MM.1S (cell line): ENCODE results near the gene EIF6.
"Not testable (repeated sequence)": the region's sequence is repeated elsewhere in the genome, so short reads cannot be mapped to it uniquely, and the experiment has no call there.

Experiments used
- DNase-seq: peaks from one replicate; pipeline ENCODE4 v3.0.0-alpha.2; 2015
- H2AFZ ChIP-seq: fragments of 300-600 bp; sonication (generic); 2 replicates; pipeline ENCODE4 v1.6.0; 2016; ENCODE audit warnings: antibody characterized with exemption, low read length
- H3F3A ChIP-seq: fragments of 300-600 bp; sonication (generic); 2 replicates; pipeline ENCODE4 v1.6.1; 2016; ENCODE audit warnings: mild to moderate bottlenecking, antibody characterized with exemption, low read length, moderate library complexity, mixed read lengths; ENCODE audit not compliant: insufficient read depth
- H3K27ac ChIP-seq: fragments of 300-600 bp; sonication (generic); 2 replicates; pipeline ENCODE4 v1.5.1; 2016; ENCODE audit warnings: mild to moderate bottlenecking, low read length
- H3K27me3 ChIP-seq: fragments of 300-600 bp; sonication (generic); replicated peaks from 2 replicates; pipeline ENCODE4 v1.6.0; 2016; ENCODE audit warnings: low read length; ENCODE audit not compliant: insufficient read depth
- H3K36me3 ChIP-seq: fragments of 300-600 bp; sonication (generic); replicated peaks from 2 replicates; pipeline ENCODE4 v1.6.1; 2016; ENCODE audit warnings: mild to moderate bottlenecking, low read length, mixed read lengths; ENCODE audit not compliant: insufficient read depth
- H3K4me1 ChIP-seq: fragments of 300-600 bp; sonication (generic); 2 replicates; pipeline ENCODE4 v1.6.1; 2016; ENCODE audit warnings: low read length, mixed read lengths
- H3K4me2 ChIP-seq: fragments of 300-600 bp; sonication (generic); 2 replicates; pipeline ENCODE4 v1.6.0; 2016; ENCODE audit warnings: low read depth, low read length
- H3K4me3 ChIP-seq: fragments of 300-600 bp; sonication (generic); 2 replicates; pipeline ENCODE4 v1.5.1; 2016; ENCODE audit warnings: low read length, mixed read lengths
- H3K79me2 ChIP-seq: fragments of 300-600 bp; sonication (generic); 2 replicates; pipeline ENCODE4 v1.6.1; 2016; ENCODE audit warnings: mixed run types, low read length, mixed read lengths
- H3K9ac ChIP-seq: fragments of 300-600 bp; sonication (generic); 2 replicates; pipeline ENCODE4 v1.6.1; 2016; ENCODE audit warnings: low read length, mixed read lengths
- H3K9me2 ChIP-seq: fragments of 300-600 bp; sonication (generic); replicated peaks from 2 replicates; pipeline ENCODE4 v1.6.1; 2016; ENCODE audit warnings: mild to moderate bottlenecking, low read length, mixed read lengths; ENCODE audit not compliant: insufficient read depth
- H3K9me3 ChIP-seq: fragments of 300-600 bp; sonication (generic); replicated peaks from 2 replicates; pipeline ENCODE4 v1.6.1; 2016; ENCODE audit warnings: mild to moderate bottlenecking, low read length, mixed read lengths; ENCODE audit not compliant: insufficient read depth
- H4K20me1 ChIP-seq: fragments of 300-600 bp; sonication (generic); 2 replicates; pipeline ENCODE4 v1.6.1; 2016; ENCODE audit warnings: mild to moderate bottlenecking, low read length, moderate library complexity, mixed read lengths; ENCODE audit not compliant: insufficient read depth
- CTCF ChIP-seq: fragments of 300-600 bp; sonication (generic); IDR thresholded peaks from 2 replicates; pipeline ENCODE4 v1.5.1; 2016; ENCODE audit warnings: antibody characterized with exemption, low read length, mixed read lengths
- EZH2 ChIP-seq: fragments of 300-600 bp; sonication (generic); optimal IDR thresholded peaks from 2 replicates; pipeline ENCODE3; 2017; ENCODE audit warnings: low read depth, mild to moderate bottlenecking, antibody characterized with exemption, low read length, mixed read lengths
- EZH2phosphoT487 ChIP-seq: fragments of 300-600 bp; sonication (generic); IDR thresholded peaks from 2 replicates; pipeline ENCODE4 v1.6.1; 2018; ENCODE audit warnings: antibody characterized with exemption, low read length

The EIF6 gene

GRCh38 chr20:35264755-35265154 lies 19.8 kb downstream of the EIF6 start:
- Histone ChIP-seq H3K79me2 (no peaks in the 10 kb centered on the region), H3K4me3 (no peak overlapping the region), H3K4me1 (no peaks in the 10 kb centered on the region), H3K36me3 (no peaks in the 10 kb centered on the region), H3K9me2 (no peaks in the 10 kb centered on the region), H3K9me3 (no peaks in the 10 kb centered on the region), H3K27me3 (no peaks in the 10 kb centered on the region), H3F3A (no peaks in the 10 kb centered on the region), H3K27ac (no peak overlapping the region), H3K4me2 (no peak overlapping the region), H3K9ac (no peak overlapping the region), H4K20me1 (no peaks in the 10 kb centered on the region), H2AFZ (no peak overlapping the region)
- no peak for TF ChIP-seq EZH2
- no peak for TF ChIP-seq EZH2phosphoT487
- TF ChIP-seq CTCF, result no peak
- no peak for DNase-seq

- TF ChIP-seq EZH2phosphoT487 (no peak), EZH2 (no peak), CTCF (no peak)
- Histone ChIP-seq H3K4me3 (no peak overlapping the region), H3K4me2 (no peak overlapping the region), H3K9ac (no peak overlapping the region), H3K36me3 (no peaks in the 10 kb centered on the region), H3K27me3 (no peaks in the 10 kb centered on the region), H3K9me3 (no peaks in the 10 kb centered on the region), H4K20me1 (no peaks in the 10 kb centered on the region), H3K27ac (no peak overlapping the region), H2AFZ (no peak overlapping the region), H3F3A (no peaks in the 10 kb centered on the region), H3K4me1 (no peaks in the 10 kb centered on the region), H3K9me2 (no peaks in the 10 kb centered on the region), H3K79me2 (no peaks in the 10 kb centered on the region)
- no peak for DNase-seq
Observed at GRCh38 chr20:35263532-35264341, 20.8 kb downstream of the EIF6 start.

DNA sequence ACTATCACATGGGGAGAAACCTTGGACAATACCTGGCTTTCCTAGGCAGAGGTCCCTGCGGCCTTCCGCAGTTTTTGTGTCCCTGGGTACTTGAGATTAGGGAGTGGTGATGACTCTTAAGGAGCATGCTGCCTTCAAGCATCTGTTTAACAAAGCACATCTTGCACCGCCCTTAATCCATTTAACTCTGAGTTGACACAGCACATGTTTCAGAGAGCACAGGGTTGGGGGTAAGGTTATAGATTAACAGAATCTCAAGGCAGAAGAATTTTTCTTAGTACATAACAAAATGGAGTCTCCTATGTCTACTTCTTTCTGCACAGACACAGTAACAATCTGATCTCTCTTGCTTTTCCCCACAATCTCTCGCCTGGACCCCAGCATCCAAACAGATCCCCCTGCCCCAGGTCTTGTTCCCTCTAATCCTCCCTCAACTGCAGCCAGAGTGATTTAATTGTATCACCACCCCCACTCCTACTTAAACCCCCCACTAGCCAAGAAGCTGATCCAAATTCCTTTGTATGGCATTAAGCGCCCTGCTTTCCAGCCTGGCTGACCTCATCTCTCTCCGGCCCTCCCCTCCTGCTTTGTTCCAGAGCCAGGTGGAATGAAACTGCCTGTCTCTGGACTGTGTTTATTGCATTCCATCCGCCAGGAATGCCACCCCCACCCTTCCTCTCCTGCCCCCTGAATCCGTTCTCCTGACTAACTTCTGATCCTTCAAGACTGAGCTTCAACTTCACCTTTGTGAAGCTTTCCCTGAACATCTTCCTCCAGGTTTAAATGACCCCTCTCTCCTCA lies 21.6 kb downstream of the EIF6 start:
- not testable (repeated sequence) for H3K4me3 ChIP-seq, H3K4me2 ChIP-seq, H3F3A ChIP-seq, H3K36me3 ChIP-seq, DNase-seq, H3K27me3 ChIP-seq, H4K20me1 ChIP-seq, H3K9me2 ChIP-seq, H2AFZ ChIP-seq, H3K4me1 ChIP-seq, H3K79me2 ChIP-seq, H3K9ac ChIP-seq, H3K9me3 ChIP-seq, H3K27ac ChIP-seq

DNA sequence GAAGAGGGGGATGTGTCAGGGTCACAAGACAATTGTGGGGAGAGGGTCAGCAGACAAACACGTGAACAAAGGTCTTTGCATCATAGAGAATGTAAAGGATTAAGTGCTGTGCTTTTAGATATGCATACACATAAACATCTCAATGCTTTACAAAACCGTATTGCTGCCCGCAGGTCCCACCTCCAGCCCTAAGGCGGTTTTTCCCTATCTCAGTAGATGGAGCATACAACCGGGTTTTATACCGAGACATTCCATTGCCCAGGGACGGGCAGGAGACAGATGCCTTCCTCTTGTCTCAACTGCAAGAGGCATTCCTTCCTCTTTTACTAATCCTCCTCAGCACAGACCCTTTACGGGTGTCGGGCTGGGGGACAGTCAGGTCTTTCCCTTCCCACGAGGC lies 22.3 kb downstream of the EIF6 start:
- not testable (repeated sequence) for H3K27ac ChIP-seq, H3K27me3 ChIP-seq, DNase-seq, H3K9me2 ChIP-seq, H3K4me1 ChIP-seq, H3F3A ChIP-seq, H3K4me2 ChIP-seq, H3K4me3 ChIP-seq, H3K36me3 ChIP-seq, H3K79me2 ChIP-seq, H4K20me1 ChIP-seq, H2AFZ ChIP-seq, H3K9ac ChIP-seq, H3K9me3 ChIP-seq
